GM23338 (cell line): ENCODE data around the gene ANGPT4. TPM values are rescaled to one million over a fixed set of nuclear protein-coding genes. Genes with fewer than 3 reads are reported as not detected.

Experiments used
- ATAC-seq: fragments of 200-7000 bp; cut with Tn5 transposase; 3 replicates; pipeline ENCODE4 v1.9.1; 2020
- DNase-seq: peaks from one replicate; pipeline ENCODE4 v3.0.0-alpha.2; 2015; ENCODE audit warnings: low spot score
- H2AFZ ChIP-seq: fragments of 200-600 bp; sonication (generic); 2 replicates; pipeline ENCODE4 v1.8.0; 2016; ENCODE audit warnings: antibody characterized with exemption, mild to moderate bottlenecking, moderate library complexity
- H3F3A ChIP-seq: fragments of 200-600 bp; sonication (generic); replicated peaks from 2 replicates; pipeline ENCODE4 v1.8.0; 2017; ENCODE audit warnings: antibody characterized with exemption, mixed run types, low read depth
- H3K27ac ChIP-seq: fragments of 200-600 bp; sonication (generic); 2 replicates; pipeline ENCODE4 v1.6.1; 2016; ENCODE audit warnings: low read depth
- H3K27me3 ChIP-seq: fragments of 200-600 bp; sonication (generic); 2 replicates; pipeline ENCODE4 v1.8.0; 2016; ENCODE audit warnings: mild to moderate bottlenecking, mixed run types, moderate library complexity; ENCODE audit not compliant: insufficient read depth
- H3K36me3 ChIP-seq: fragments of 200-600 bp; sonication (generic); 2 replicates; pipeline ENCODE4 v1.8.0; 2016; ENCODE audit warnings: mild to moderate bottlenecking; ENCODE audit not compliant: insufficient read depth
- H3K4me1 ChIP-seq: fragments of 200-600 bp; sonication (generic); 2 replicates; pipeline ENCODE4 v1.8.0; 2016; ENCODE audit warnings: mild to moderate bottlenecking, moderate library complexity; ENCODE audit not compliant: insufficient read depth
- H3K4me2 ChIP-seq: fragments of 200-600 bp; sonication (generic); 2 replicates; pipeline ENCODE4 v1.7.1; 2017; ENCODE audit warnings: mixed run types
- H3K4me3 ChIP-seq: fragments of 200-600 bp; sonication (generic); 2 replicates; pipeline ENCODE4 v1.6.1; 2016; ENCODE audit warnings: mixed run types
- H3K79me2 ChIP-seq: fragments of 200-600 bp; sonication (generic); replicated peaks from 2 replicates; pipeline ENCODE4 v1.8.0; 2017; ENCODE audit warnings: mild to moderate bottlenecking; ENCODE audit not compliant: insufficient read depth
- H3K9me2 ChIP-seq: fragments of 200-600 bp; sonication (generic); 2 replicates; pipeline ENCODE4 v1.8.0; 2017; ENCODE audit not compliant: insufficient read depth
- H4K20me1 ChIP-seq: fragments of 200-600 bp; sonication (generic); replicated peaks from 2 replicates; pipeline ENCODE4 v1.8.0; 2017; ENCODE audit warnings: mild to moderate bottlenecking; ENCODE audit not compliant: insufficient read depth
- H3K27ac Mint-ChIP-seq: 2 replicates; pipeline ENCODE4 v1.8.0; 2020; ENCODE audit warnings: inconsistent platforms, mild to moderate bottlenecking, moderate library complexity, mixed read lengths
- H3K27me3 Mint-ChIP-seq: 3 replicates; pipeline ENCODE4 v1.8.0; 2022; ENCODE audit warnings: low read depth, mild to moderate bottlenecking, moderate library complexity, mixed read lengths, inconsistent platforms; ENCODE audit not compliant: insufficient read depth, poor library complexity
- H3K36me3 Mint-ChIP-seq: 3 replicates; pipeline ENCODE4 v1.8.0; 2021; ENCODE audit warnings: low read depth, mild to moderate bottlenecking, inconsistent platforms, moderate library complexity, mixed read lengths
- H3K4me1 Mint-ChIP-seq: 3 replicates; pipeline ENCODE4 v1.8.0; 2020; ENCODE audit warnings: mild to moderate bottlenecking, inconsistent platforms, mixed read lengths
- H3K4me3 Mint-ChIP-seq: 3 replicates; pipeline ENCODE4 v1.8.0; 2021; ENCODE audit warnings: moderate library complexity, mild to moderate bottlenecking, inconsistent platforms, mixed read lengths
- H3K9me3 Mint-ChIP-seq: 3 replicates; pipeline ENCODE4 v1.8.0; 2020; ENCODE audit warnings: moderate library complexity, mild to moderate bottlenecking, inconsistent platforms, mixed read lengths
- EZH2 ChIP-seq: fragments of 200-600 bp; sonication (generic); IDR thresholded peaks from one replicate; pipeline ENCODE4 v1.8.0; 2017; ENCODE audit warnings: antibody characterized with exemption, mild to moderate bottlenecking, low read depth; ENCODE audit not compliant: unreplicated experiment
- EZH2phosphoT487 ChIP-seq: fragments of 200-600 bp; sonication (generic); IDR thresholded peaks from one replicate; pipeline ENCODE4 v1.8.1; 2018; ENCODE audit warnings: antibody characterized with exemption; ENCODE audit not compliant: unreplicated experiment
- JUNB ChIP-seq: IDR thresholded peaks from one replicate; pipeline ENCODE4 v1.6.1; 2016; ENCODE audit warnings: antibody characterized with exemption; ENCODE audit not compliant: unreplicated experiment
- NANOG ChIP-seq: IDR thresholded peaks from 2 replicates; pipeline ENCODE4 v1.6.1; 2016; ENCODE audit warnings: antibody characterized with exemption, borderline replicate concordance
- POLR2AphosphoS5 ChIP-seq: IDR thresholded peaks from 2 replicates; pipeline ENCODE4 v1.6.1; 2016; ENCODE audit warnings: antibody characterized with exemption, low read depth
- STAT1 ChIP-seq: IDR thresholded peaks from one replicate; pipeline ENCODE4 v1.6.1; 2016; ENCODE audit warnings: antibody characterized with exemption; ENCODE audit not compliant: unreplicated experiment
- ZNF114 ChIP-seq: fragments of 250-450 bp; sonication (Bioruptor Pico); IDR thresholded peaks from 2 replicates; pipeline ENCODE4 v1.5.0; 2020; ENCODE audit warnings: mild to moderate bottlenecking, moderate library complexity
- polyA plus RNA-seq: library from polyadenylated mRNA; unstranded; fragments of >200 nt; fragmentation: Nextera tagmentation; extraction: Ambion mirVana; gene quantifications from 2 replicates; pipeline ENCODE4 v1.2.1, GENCODE V29; 2016
- total RNA-seq: library from RNA; depleted of rRNA; stranded (reverse); fragments of >200 nt; shearing (Covaris generic); gene quantifications from 2 replicates; pipeline ENCODE4 v1.2.3, GENCODE V29; 2014
- TF ChIP-seq, protein P1 (sequence below), 2 experiments: fragments of 200-600 bp in 1 of 2; sonication (generic) in 1 of 2; conservative IDR thresholded peaks; 2 replicates each; pipeline versions ENCODE4 v1.5.1 to v1.6.1; 2016 to 2017; ENCODE audit warnings: antibody characterized with exemption in 2 of 2, low read depth in 2 of 2, mild to moderate bottlenecking in 2 of 2, moderate library complexity in 1 of 2
- TF ChIP-seq, protein P2 (sequence below): fragments of 250-450 bp; sonication (Bioruptor Pico); IDR thresholded peaks from 2 replicates; pipeline ENCODE4 v1.5.0; 2020; ENCODE audit warnings: mild to moderate bottlenecking, moderate library complexity
- TF ChIP-seq, protein P3 (sequence below): IDR thresholded peaks from 2 replicates; pipeline ENCODE4 v1.6.1; 2016; ENCODE audit warnings: antibody characterized with exemption

Gene ANGPT4
- total and polyA plus RNA-seq, 2 experiments from 2014 or later: 0.17 TPM; not detected in 1

DNA sequence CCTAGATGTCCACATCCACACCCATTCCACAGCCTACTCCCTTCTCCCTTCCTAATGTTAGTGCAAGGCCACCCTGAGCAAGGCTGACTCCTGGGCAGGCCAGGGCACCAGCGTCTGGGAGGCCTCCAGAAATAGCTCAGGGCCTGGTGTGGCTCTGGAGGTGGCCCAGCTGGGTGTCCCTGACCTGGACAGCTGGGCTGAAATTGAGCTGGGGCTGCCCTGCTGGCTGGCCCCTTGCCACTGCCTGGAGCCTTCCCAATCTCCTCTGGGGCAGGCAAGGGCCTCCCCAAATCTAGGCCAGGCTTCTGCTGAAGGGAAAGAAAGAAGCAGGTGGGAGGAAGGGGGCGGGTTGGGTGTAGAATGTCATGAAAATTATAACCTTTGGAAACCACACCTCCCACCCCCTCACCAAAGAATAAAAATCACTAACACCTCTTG lies 80.5 kb downstream of the ANGPT4 start (continued):
- TF ChIP-seq, protein P1, sequence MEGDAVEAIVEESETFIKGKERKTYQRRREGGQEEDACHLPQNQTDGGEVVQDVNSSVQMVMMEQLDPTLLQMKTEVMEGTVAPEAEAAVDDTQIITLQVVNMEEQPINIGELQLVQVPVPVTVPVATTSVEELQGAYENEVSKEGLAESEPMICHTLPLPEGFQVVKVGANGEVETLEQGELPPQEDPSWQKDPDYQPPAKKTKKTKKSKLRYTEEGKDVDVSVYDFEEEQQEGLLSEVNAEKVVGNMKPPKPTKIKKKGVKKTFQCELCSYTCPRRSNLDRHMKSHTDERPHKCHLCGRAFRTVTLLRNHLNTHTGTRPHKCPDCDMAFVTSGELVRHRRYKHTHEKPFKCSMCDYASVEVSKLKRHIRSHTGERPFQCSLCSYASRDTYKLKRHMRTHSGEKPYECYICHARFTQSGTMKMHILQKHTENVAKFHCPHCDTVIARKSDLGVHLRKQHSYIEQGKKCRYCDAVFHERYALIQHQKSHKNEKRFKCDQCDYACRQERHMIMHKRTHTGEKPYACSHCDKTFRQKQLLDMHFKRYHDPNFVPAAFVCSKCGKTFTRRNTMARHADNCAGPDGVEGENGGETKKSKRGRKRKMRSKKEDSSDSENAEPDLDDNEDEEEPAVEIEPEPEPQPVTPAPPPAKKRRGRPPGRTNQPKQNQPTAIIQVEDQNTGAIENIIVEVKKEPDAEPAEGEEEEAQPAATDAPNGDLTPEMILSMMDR (conservative IDR thresholded peaks at IDR 0.05; ENCODE audit: low read depth in 2 of 2): no peak
- TF ChIP-seq POLR2AphosphoS5 (no peak), STAT1 (no peak)
- TF ChIP-seq, protein P2, sequence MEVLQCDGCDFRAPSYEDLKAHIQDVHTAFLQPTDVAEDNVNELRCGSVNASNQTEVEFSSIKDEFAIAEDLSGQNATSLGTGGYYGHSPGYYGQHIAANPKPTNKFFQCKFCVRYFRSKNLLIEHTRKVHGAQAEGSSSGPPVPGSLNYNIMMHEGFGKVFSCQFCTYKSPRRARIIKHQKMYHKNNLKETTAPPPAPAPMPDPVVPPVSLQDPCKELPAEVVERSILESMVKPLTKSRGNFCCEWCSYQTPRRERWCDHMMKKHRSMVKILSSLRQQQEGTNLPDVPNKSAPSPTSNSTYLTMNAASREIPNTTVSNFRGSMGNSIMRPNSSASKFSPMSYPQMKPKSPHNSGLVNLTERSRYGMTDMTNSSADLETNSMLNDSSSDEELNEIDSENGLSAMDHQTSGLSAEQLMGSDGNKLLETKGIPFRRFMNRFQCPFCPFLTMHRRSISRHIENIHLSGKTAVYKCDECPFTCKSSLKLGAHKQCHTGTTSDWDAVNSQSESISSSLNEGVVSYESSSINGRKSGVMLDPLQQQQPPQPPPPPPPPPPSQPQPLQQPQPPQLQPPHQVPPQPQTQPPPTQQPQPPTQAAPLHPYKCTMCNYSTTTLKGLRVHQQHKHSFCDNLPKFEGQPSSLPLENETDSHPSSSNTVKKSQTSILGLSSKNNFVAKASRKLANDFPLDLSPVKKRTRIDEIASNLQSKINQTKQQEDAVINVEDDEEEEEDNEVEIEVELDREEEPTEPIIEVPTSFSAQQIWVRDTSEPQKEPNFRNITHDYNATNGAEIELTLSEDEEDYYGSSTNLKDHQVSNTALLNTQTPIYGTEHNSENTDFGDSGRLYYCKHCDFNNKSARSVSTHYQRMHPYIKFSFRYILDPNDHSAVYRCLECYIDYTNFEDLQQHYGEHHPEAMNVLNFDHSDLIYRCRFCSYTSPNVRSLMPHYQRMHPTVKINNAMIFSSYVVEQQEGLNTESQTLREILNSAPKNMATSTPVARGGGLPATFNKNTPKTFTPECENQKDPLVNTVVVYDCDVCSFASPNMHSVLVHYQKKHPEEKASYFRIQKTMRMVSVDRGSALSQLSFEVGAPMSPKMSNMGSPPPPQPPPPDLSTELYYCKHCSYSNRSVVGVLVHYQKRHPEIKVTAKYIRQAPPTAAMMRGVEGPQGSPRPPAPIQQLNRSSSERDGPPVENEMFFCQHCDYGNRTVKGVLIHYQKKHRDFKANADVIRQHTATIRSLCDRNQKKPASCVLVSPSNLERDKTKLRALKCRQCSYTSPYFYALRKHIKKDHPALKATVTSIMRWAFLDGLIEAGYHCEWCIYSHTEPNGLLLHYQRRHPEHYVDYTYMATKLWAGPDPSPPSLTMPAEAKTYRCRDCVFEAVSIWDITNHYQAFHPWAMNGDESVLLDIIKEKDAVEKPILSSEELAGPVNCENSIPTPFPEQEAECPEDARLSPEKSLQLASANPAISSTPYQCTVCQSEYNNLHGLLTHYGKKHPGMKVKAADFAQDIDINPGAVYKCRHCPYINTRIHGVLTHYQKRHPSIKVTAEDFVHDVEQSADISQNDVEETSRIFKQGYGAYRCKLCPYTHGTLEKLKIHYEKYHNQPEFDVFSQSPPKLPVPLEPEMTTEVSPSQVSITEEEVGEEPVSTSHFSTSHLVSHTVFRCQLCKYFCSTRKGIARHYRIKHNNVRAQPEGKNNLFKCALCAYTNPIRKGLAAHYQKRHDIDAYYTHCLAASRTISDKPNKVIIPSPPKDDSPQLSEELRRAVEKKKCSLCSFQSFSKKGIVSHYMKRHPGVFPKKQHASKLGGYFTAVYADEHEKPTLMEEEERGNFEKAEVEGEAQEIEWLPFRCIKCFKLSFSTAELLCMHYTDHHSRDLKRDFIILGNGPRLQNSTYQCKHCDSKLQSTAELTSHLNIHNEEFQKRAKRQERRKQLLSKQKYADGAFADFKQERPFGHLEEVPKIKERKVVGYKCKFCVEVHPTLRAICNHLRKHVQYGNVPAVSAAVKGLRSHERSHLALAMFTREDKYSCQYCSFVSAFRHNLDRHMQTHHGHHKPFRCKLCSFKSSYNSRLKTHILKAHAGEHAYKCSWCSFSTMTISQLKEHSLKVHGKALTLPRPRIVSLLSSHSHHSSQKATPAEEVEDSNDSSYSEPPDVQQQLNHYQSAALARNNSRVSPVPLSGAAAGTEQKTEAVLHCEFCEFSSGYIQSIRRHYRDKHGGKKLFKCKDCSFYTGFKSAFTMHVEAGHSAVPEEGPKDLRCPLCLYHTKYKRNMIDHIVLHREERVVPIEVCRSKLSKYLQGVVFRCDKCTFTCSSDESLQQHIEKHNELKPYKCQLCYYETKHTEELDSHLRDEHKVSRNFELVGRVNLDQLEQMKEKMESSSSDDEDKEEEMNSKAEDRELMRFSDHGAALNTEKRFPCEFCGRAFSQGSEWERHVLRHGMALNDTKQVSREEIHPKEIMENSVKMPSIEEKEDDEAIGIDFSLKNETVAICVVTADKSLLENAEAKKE (CRISPR knock-in tag): no peak

DNA sequence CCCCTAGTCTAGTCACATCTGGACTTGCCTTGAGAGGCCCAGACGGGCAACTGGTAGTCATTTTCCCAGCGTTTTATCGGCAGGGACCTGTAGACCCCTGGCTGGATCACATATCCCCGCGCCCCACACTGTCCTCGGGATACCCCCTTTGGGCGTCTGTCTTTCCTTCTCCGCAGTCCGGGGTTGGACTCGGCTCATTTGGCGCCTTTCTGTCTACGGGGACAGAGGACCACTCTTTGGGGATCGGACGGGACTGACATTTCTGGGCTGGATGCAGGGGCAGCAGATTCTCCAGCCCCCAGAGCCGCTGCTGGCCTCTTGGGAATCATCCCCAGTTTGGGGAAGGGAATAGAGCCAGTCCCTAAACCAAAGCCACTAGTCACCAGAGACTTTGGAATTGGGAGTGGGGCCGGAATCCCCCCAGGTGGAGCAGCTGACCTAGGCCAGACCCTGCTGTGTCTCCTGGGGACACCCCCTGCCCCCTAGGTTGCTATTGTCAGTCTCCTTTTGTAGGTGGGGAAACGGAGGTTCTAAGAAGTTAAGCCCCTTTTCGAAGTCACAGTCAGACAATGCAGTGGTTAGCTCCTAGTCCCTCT lies 81.9 kb downstream of the ANGPT4 start:
- H3K4me3 Mint-ChIP-seq: peak overlapping the region; percentile 79
- no peaks in the 10 kb centered on the region for H3K79me2 ChIP-seq
- H3K9me2 ChIP-seq: no peaks in the 10 kb centered on the region
- H3K4me2 ChIP-seq: peak overlapping the region; percentile 91
- H3K27me3 ChIP-seq: peaks cover 16% of the 10 kb centered on the region
- peak overlapping the region; percentile 97 for H2AFZ ChIP-seq
- no peaks in the 10 kb centered on the region for H3K36me3 ChIP-seq
- peaks cover 4% of the 10 kb centered on the region for H3K4me1 Mint-ChIP-seq
- no peak overlapping the region for H3K27ac ChIP-seq
- no peaks in the 10 kb centered on the region for H3F3A ChIP-seq
- H3K27ac Mint-ChIP-seq: no peak overlapping the region
- peak; percentile 31; the same call in 2 of the 3 replicates for ATAC-seq
- H3K9me3 Mint-ChIP-seq: peaks cover 4% of the 10 kb centered on the region; the same call in 2 of the 3 replicates
- TF ChIP-seq NANOG (no peak), EZH2 (peak; percentile 39), ZNF114 (no peak), EZH2phosphoT487 (no peak), JUNB (no peak)
- TF ChIP-seq, protein P1 (conservative IDR thresholded peaks at IDR 0.05; ENCODE audit: low read depth in 2 of 2): no peak
- TF ChIP-seq, protein P3, sequence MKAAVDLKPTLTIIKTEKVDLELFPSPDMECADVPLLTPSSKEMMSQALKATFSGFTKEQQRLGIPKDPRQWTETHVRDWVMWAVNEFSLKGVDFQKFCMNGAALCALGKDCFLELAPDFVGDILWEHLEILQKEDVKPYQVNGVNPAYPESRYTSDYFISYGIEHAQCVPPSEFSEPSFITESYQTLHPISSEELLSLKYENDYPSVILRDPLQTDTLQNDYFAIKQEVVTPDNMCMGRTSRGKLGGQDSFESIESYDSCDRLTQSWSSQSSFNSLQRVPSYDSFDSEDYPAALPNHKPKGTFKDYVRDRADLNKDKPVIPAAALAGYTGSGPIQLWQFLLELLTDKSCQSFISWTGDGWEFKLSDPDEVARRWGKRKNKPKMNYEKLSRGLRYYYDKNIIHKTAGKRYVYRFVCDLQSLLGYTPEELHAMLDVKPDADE: no peak
- H3K27me3 Mint-ChIP-seq: peaks cover 15% of the 10 kb centered on the region
- H3K4me3 ChIP-seq: peak overlapping the region; percentile 77
- H3K4me1 ChIP-seq: peaks cover 12% of the 10 kb centered on the region
- H4K20me1 ChIP-seq: no peaks in the 10 kb centered on the region
- DNase-seq: peak; percentile 56
- H3K36me3 Mint-ChIP-seq: no peaks in the 10 kb centered on the region; the same call in 2 of the 3 replicates
